HG03108 (cell line): ENCODE data around the gene TCL1A.
"Not testable (repeated sequence)": the region's sequence is repeated elsewhere in the genome, so short reads cannot be mapped to it uniquely, and the experiment has no call there.

Experiments
- ATAC-seq: cut with Tn5 transposase; IDR thresholded peaks from one replicate; pipeline ENCODE4 v1.9.1; 2021; ENCODE audit warnings: moderate library complexity; ENCODE audit not compliant: unreplicated experiment

TCL1A gene

GRCh38 chr14:95679148-95679815, 34.6 kb downstream of the TCL1A start:
- ATAC-seq, result no peak

GRCh38 chr14:95677179-95677835, 36.6 kb downstream of the TCL1A start:
- ATAC-seq, result no peak

GRCh38 chr14:95675486-95675885, 38.4 kb downstream of the TCL1A start:
- no peak for ATAC-seq

- ATAC-seq, result no peak
These were observed 39.3 kb downstream of the TCL1A start for GRCh38 chr14:95674613-95675012.

- no peak for ATAC-seq
These were observed 45.6 kb downstream of the TCL1A start for GRCh38 chr14:95668235-95668772.

GRCh38 chr14:95667249-95667693, 46.7 kb downstream of the TCL1A start:
- peak; percentile 28 for ATAC-seq

GRCh38 chr14:95666450-95666849, 47.5 kb downstream of the TCL1A start:
- no peak for ATAC-seq

- not testable (repeated sequence) for ATAC-seq
These were observed 48.4 kb downstream of the TCL1A start for GRCh38 chr14:95665530-95665929.

GRCh38 chr14:95664546-95664945, 49.4 kb downstream of the TCL1A start:
- ATAC-seq, result peak; percentile 22

GRCh38 chr14:95664066-95664465, 49.9 kb downstream of the TCL1A start:
- ATAC-seq, result no peak

- ATAC-seq, result peak; percentile 31
These were observed 50.6 kb downstream of the TCL1A start for GRCh38 chr14:95663226-95663797.

- peak; percentile 23 for ATAC-seq
These were observed 51.3 kb downstream of the TCL1A start for GRCh38 chr14:95662376-95663186.

- no peak for ATAC-seq
These were observed 53.0 kb downstream of the TCL1A start for GRCh38 chr14:95660651-95661515.

- ATAC-seq, result no peak
These were observed 53.9 kb downstream of the TCL1A start for GRCh38 chr14:95659990-95660385.
